ENCODE measurements around the gene FRMPD3.

DNA sequence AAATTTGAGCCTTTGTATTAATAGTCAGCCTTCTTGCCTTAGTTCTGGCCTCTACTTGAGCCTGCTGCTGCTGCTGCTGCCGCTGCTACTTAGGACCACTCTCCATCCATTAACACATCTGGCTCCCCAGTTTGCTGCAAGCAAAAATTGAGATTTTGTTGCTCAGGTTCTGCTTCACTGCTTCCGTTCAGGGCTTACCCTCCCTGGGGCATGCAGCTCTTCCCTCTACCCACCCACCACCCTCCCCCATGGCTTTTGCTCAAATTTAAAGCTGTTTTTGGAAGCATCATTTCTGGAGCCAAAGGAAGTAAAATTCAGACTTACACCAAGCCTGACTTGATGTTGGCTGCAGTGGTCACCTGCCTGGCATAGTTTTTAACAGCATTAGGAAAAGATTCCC lies 28.9 kb upstream of the FRMPD3 start:
- TF ChIP-seq CTCF (IDR thresholded peaks at IDR 0.05) (no peak), POLR2A (IDR thresholded peaks at IDR 0.05) (no peak)

Measured in uterus (tissue), 2 donors.